ENCODE measurements around the gene KLC4.
A peak's percentile ranks its signal among the peaks of the same experiment; 100 is the strongest.

The KLC4 gene

GRCh38 chr6:43020052-43020705, 39.3 kb upstream of the KLC4 start:
- Histone ChIP-seq H3K4me3 (ENCODE audit: low read depth, low read length, poor library complexity, severe bottlenecking) (no peak overlapping the region), H3K27me3 (ENCODE audit: insufficient read depth, low read length) (no peaks in the 10 kb centered on the region), H3K36me3 (ENCODE audit: insufficient read depth, low read length) (peaks cover 52% of the 10 kb centered on the region), H3K9me2 (ENCODE audit: low read depth, low read length) (no peaks in the 10 kb centered on the region), H3K27ac (ENCODE audit: low read depth, low read length, poor library complexity, severe bottlenecking) (no peak overlapping the region), H3K4me1 (ENCODE audit: insufficient read depth, low read length, severe bottlenecking) (peaks cover 26% of the 10 kb centered on the region), H3K4me2 (ENCODE audit: low read length) (no peak overlapping the region), H3K9ac (ENCODE audit: low read length) (no peak overlapping the region), H2AFZ (ENCODE audit: low read length) (no peak overlapping the region), H3K9me3 (ENCODE audit: low read length) (no peaks in the 10 kb centered on the region), H3K79me2 (ENCODE audit: insufficient read depth, low read length) (peaks cover 15% of the 10 kb centered on the region; the same call in 1 of the 2 replicates), H4K20me1 (ENCODE audit: insufficient read depth, low read length) (no peaks in the 10 kb centered on the region), H3F3A (ENCODE audit: insufficient read depth, low read length) (no peaks in the 10 kb centered on the region)
- TF ChIP-seq CTCF (IDR thresholded peaks at IDR 0.05; ENCODE audit: low read length), result no peak
- TF ChIP-seq EZH2 (IDR thresholded peaks at IDR 0.05; ENCODE audit: borderline replicate concordance, low read length), result no peak

- peak overlapping the region; percentile 79 for H3K4me2 ChIP-seq (ENCODE audit: low read length)
- H3K9ac ChIP-seq (ENCODE audit: low read length), result peak overlapping the region; percentile 98
- no peaks in the 10 kb centered on the region for H3K9me2 ChIP-seq (ENCODE audit: low read depth, low read length)
- peak overlapping the region; percentile 49 for H3K27ac ChIP-seq (ENCODE audit: low read depth, low read length, poor library complexity, severe bottlenecking)
- H3K79me2 ChIP-seq (ENCODE audit: insufficient read depth, low read length), result peaks cover 14% of the 10 kb centered on the region; the same call in 1 of the 2 replicates
- peaks cover 57% of the 10 kb centered on the region for H3K36me3 ChIP-seq (ENCODE audit: insufficient read depth, low read length)
- TF ChIP-seq EZH2 (IDR thresholded peaks at IDR 0.05; ENCODE audit: borderline replicate concordance, low read length), result no peak
- no peaks in the 10 kb centered on the region for H3K9me3 ChIP-seq (ENCODE audit: low read length)
- no peaks in the 10 kb centered on the region for H3F3A ChIP-seq (ENCODE audit: insufficient read depth, low read length)
- no peaks in the 10 kb centered on the region for H3K27me3 ChIP-seq (ENCODE audit: insufficient read depth, low read length)
- H4K20me1 ChIP-seq (ENCODE audit: insufficient read depth, low read length), result no peaks in the 10 kb centered on the region
- no peak overlapping the region for H2AFZ ChIP-seq (ENCODE audit: low read length)
- peak overlapping the region; percentile 98 for H3K4me3 ChIP-seq (ENCODE audit: low read depth, low read length, poor library complexity, severe bottlenecking)
- H3K4me1 ChIP-seq (ENCODE audit: insufficient read depth, low read length, severe bottlenecking), result peaks cover 21% of the 10 kb centered on the region
Observed at GRCh38 chr6:43020847-43021246, 38.6 kb upstream of the KLC4 start.

GRCh38 chr6:43021270-43022047, 38.0 kb upstream of the KLC4 start, which contains the start of gene RRP36:
TSS of gene RRP36 (plus strand) at chr6:43021623. CDS start at chr6:43021655, 32 bp downstream.
- no peaks in the 10 kb centered on the region for H3F3A ChIP-seq (ENCODE audit: insufficient read depth, low read length)
- peak within 1 kb of the TSS; percentile 98 for H3K9ac ChIP-seq (ENCODE audit: low read length)
- no peaks in the 10 kb centered on the region for H3K9me2 ChIP-seq (ENCODE audit: low read depth, low read length)
- peaks cover 21% of the 10 kb centered on the region for H3K4me1 ChIP-seq (ENCODE audit: insufficient read depth, low read length, severe bottlenecking)
- no peaks in the 10 kb centered on the region for H4K20me1 ChIP-seq (ENCODE audit: insufficient read depth, low read length)
- no peak within 1 kb of the TSS for H2AFZ ChIP-seq (ENCODE audit: low read length)
- peaks cover 63% of the 10 kb centered on the region for H3K36me3 ChIP-seq (ENCODE audit: insufficient read depth, low read length)
- H3K9me3 ChIP-seq (ENCODE audit: low read length), result no peaks in the 10 kb centered on the region
- H3K4me2 ChIP-seq (ENCODE audit: low read length), result peak within 1 kb of the TSS; percentile 79
- H3K27ac ChIP-seq (ENCODE audit: low read depth, low read length, poor library complexity, severe bottlenecking), result peak within 1 kb of the TSS; percentile 79
- TF ChIP-seq EZH2 (IDR thresholded peaks at IDR 0.05; ENCODE audit: borderline replicate concordance, low read length) (no peak), CTCF (IDR thresholded peaks at IDR 0.05; ENCODE audit: low read length) (no peak)
- peak within 1 kb of the TSS; percentile 98 for H3K4me3 ChIP-seq (ENCODE audit: low read depth, low read length, poor library complexity, severe bottlenecking)
- H3K27me3 ChIP-seq (ENCODE audit: insufficient read depth, low read length), result no peaks in the 10 kb centered on the region
- H3K79me2 ChIP-seq (ENCODE audit: insufficient read depth, low read length), result peaks cover 14% of the 10 kb centered on the region; the same call in 1 of the 2 replicates
